IMR-90 (cell line): Measurements from ENCODE around the gene ASXL1. TPM values are rescaled to one million over a fixed set of nuclear protein-coding genes. Genes with fewer than 3 reads are reported as not detected.
A peak's percentile ranks its signal among the peaks of the same experiment; 100 is the strongest.

Source experiments
- ATAC-seq: fragments of 200-7000 bp; cut with Tn5 transposase; 2 replicates; pipeline ENCODE4 v1.9.1; 2020; ENCODE audit warnings: low read depth, mild to moderate bottlenecking, moderate library complexity
- BruUV-seq: library from RNA; stranded (reverse); fragments of 400-500 nt; replicated peaks from 2 replicates; lab custom pipeline; 2021; lab: Mats Ljungman, UMichigan
- CTCF ChIA-PET: fragments of 300-600 bp; formaldehyde crosslinking; extraction: SDS; loops from one replicate; lab custom pipeline; 2021; ENCODE audit warnings: antibody characterized with exemption; lab: Yijun Ruan, JAX
- POLR2A ChIA-PET: fragments of 300-600 bp; sonication (Branson Sonifier 250); formaldehyde crosslinking; loops from one replicate; lab custom pipeline; 2022; ENCODE audit warnings: antibody characterized with exemption; ENCODE audit not compliant: unreplicated experiment; lab: Charles Lee
- DNase-seq: peaks from one replicate; pipeline ENCODE4 v3.0.0; 2013
- H2AFZ ChIP-seq: replicated peaks from 2 replicates; pipeline ENCODE3; 2013; ENCODE audit warnings: low read length, mild to moderate bottlenecking; ENCODE audit not compliant: poor library complexity
- H2AK5ac ChIP-seq: 2 replicates; pipeline ENCODE4 v1.6.1; 2013; ENCODE audit warnings: low read depth, low read length, inconsistent platforms
- H2AK9ac ChIP-seq: replicated peaks from 2 replicates; pipeline ENCODE3; 2013; ENCODE audit warnings: mild to moderate bottlenecking, low read depth, low read length, moderate library complexity; ENCODE audit not compliant: poor library complexity
- H2BK120ac ChIP-seq: 2 replicates; pipeline ENCODE4 v1.6.1; 2013; ENCODE audit warnings: low read depth, low read length, inconsistent platforms
- H2BK15ac ChIP-seq: 3 replicates; pipeline ENCODE4 v1.6.1; 2013; ENCODE audit warnings: low read depth, low read length, inconsistent platforms
- H2BK20ac ChIP-seq: 2 replicates; pipeline ENCODE4 v1.6.1; 2013; ENCODE audit warnings: low read depth, mild to moderate bottlenecking, inconsistent platforms, low read length, moderate library complexity
- H2BK5ac ChIP-seq: 2 replicates; pipeline ENCODE4 v1.6.1; 2013; ENCODE audit warnings: mild to moderate bottlenecking, low read depth, low read length, inconsistent platforms; ENCODE audit not compliant: poor library complexity, severe bottlenecking
- H3K14ac ChIP-seq: replicated peaks from 2 replicates; pipeline ENCODE4 v1.6.1; 2013; ENCODE audit warnings: low read depth, low read length, inconsistent platforms
- H3K18ac ChIP-seq: 2 replicates; pipeline ENCODE4 v1.6.1; 2013; ENCODE audit warnings: low read depth, low read length, control low read depth
- H3K23ac ChIP-seq: 2 replicates; pipeline ENCODE4 v1.6.1; 2013; ENCODE audit warnings: low read depth, low read length, inconsistent platforms
- H3K27ac ChIP-seq: 2 replicates; pipeline ENCODE4 v1.5.1; 2013; ENCODE audit warnings: mild to moderate bottlenecking, control low read depth, low read length; ENCODE audit not compliant: insufficient read depth
- H3K27me3 ChIP-seq: 2 replicates; pipeline ENCODE4 v1.6.1; 2013; ENCODE audit warnings: low read length; ENCODE audit not compliant: control insufficient read depth, insufficient read depth
- H3K36me3 ChIP-seq: 2 replicates; pipeline ENCODE4 v1.6.1; 2013; ENCODE audit warnings: low read length, mixed read lengths; ENCODE audit not compliant: control insufficient read depth, insufficient read depth
- H3K4ac ChIP-seq: 2 replicates; pipeline ENCODE4 v1.6.1; 2013; ENCODE audit warnings: low read depth, low read length, inconsistent platforms
- H3K4me1 ChIP-seq: 2 replicates; pipeline ENCODE4 v1.6.1; 2013; ENCODE audit warnings: low read length, mixed read lengths; ENCODE audit not compliant: control insufficient read depth, insufficient read depth
- H3K4me2 ChIP-seq: 2 replicates; pipeline ENCODE4 v1.6.1; 2013; ENCODE audit warnings: low read depth, mild to moderate bottlenecking, control low read depth, low read length, moderate library complexity
- H3K4me3 ChIP-seq: 2 replicates; pipeline ENCODE4 v1.5.1; 2013; ENCODE audit warnings: low read depth, mild to moderate bottlenecking, control low read depth, low read length, moderate library complexity; ENCODE audit not compliant: insufficient read depth
- H3K56ac ChIP-seq: 2 replicates; pipeline ENCODE4 v1.6.1; 2013; ENCODE audit warnings: low read length, inconsistent platforms; ENCODE audit not compliant: insufficient read depth; ENCODE audit errors: extremely low read depth
- H3K79me1 ChIP-seq, 2 experiments: 2 replicates each; pipeline ENCODE4 v1.6.1; 2013; ENCODE audit warnings: low read length in 2 of 2, inconsistent platforms in 1 of 2, low read depth in 1 of 2
- H3K9ac ChIP-seq: 2 replicates; pipeline ENCODE4 v1.6.1; 2013; ENCODE audit warnings: low read depth, low read length, control low read depth
- H3K9me1 ChIP-seq: 2 replicates; pipeline ENCODE4 v1.6.1; 2013; ENCODE audit warnings: low read length, inconsistent platforms; ENCODE audit not compliant: insufficient read depth
- H3K9me3 ChIP-seq: 2 replicates; pipeline ENCODE4 v1.6.1; 2013; ENCODE audit warnings: low read length; ENCODE audit not compliant: control insufficient read depth, insufficient read depth
- H4K20me1 ChIP-seq: 2 replicates; pipeline ENCODE4 v1.6.1; 2013; ENCODE audit warnings: low read length, inconsistent platforms; ENCODE audit not compliant: insufficient read depth
- H4K5ac ChIP-seq: 2 replicates; pipeline ENCODE4 v1.6.1; 2013; ENCODE audit warnings: mild to moderate bottlenecking, low read depth, low read length, control low read depth
- H4K8ac ChIP-seq, 2 experiments: 2 replicates each; pipeline ENCODE4 v1.6.1; 2013; ENCODE audit warnings: low read depth in 2 of 2, low read length in 2 of 2, control low read depth in 1 of 2, inconsistent platforms in 1 of 2
- H4K91ac ChIP-seq: 2 replicates; pipeline ENCODE4 v1.6.1; 2013; ENCODE audit warnings: low read depth, low read length, inconsistent platforms; ENCODE audit not compliant: insufficient read depth
- BHLHE40 ChIP-seq: fragments of 150-350 bp; IDR thresholded peaks from 2 replicates; pipeline ENCODE4 v1.6.1; 2016; ENCODE audit warnings: mild to moderate bottlenecking, low read depth, low read length
- CHD1 ChIP-seq: IDR thresholded peaks from 2 replicates; pipeline ENCODE4 v1.6.1; 2012; ENCODE audit warnings: low read depth, low read length, improper control_type of control experiment
- CTCF ChIP-seq: conservative IDR thresholded peaks from 2 replicates; pipeline ENCODE4 v1.5.1; 2012; ENCODE audit warnings: mild to moderate bottlenecking, low read depth, low read length, improper control_type of control experiment
- ELK1 ChIP-seq: fragments of 150-350 bp; IDR thresholded peaks from 2 replicates; pipeline ENCODE4 v1.6.1; 2016; ENCODE audit warnings: low read depth, mild to moderate bottlenecking, low read length, moderate library complexity, borderline replicate concordance
- FOS ChIP-seq: fragments of 150-350 bp; IDR thresholded peaks from 2 replicates; pipeline ENCODE4 v1.6.1; 2016; ENCODE audit warnings: low read depth, low read length
- MAFK ChIP-seq: IDR thresholded peaks from 2 replicates; pipeline ENCODE4 v1.6.1; 2012; ENCODE audit warnings: low read depth, low read length, improper control_type of control experiment
- MAZ ChIP-seq: IDR thresholded peaks from 2 replicates; pipeline ENCODE4 v1.6.1; 2012; ENCODE audit warnings: low read depth, mild to moderate bottlenecking, low read length, improper control_type of control experiment, moderate library complexity, borderline replicate concordance
- MXI1 ChIP-seq: IDR thresholded peaks from 2 replicates; pipeline ENCODE4 v1.6.1; 2012; ENCODE audit warnings: low read depth, mild to moderate bottlenecking, low read length, moderate library complexity, borderline replicate concordance
- NFE2L2 ChIP-seq: fragments of 150-350 bp; IDR thresholded peaks from 2 replicates; pipeline ENCODE4 v1.6.1; 2016; ENCODE audit warnings: low read depth, mild to moderate bottlenecking, low read length
- RCOR1 ChIP-seq: IDR thresholded peaks from 2 replicates; pipeline ENCODE4 v1.6.1; 2012; ENCODE audit warnings: mild to moderate bottlenecking, low read length, improper control_type of control experiment; ENCODE audit not compliant: insufficient replicate concordance
- RFX5 ChIP-seq: IDR thresholded peaks from 2 replicates; pipeline ENCODE4 v1.8.0; 2012; ENCODE audit warnings: low read depth, mild to moderate bottlenecking, low read length, moderate library complexity
- SMC3 ChIP-seq: fragments of 150-350 bp; IDR thresholded peaks from 2 replicates; pipeline ENCODE4 v1.6.1; 2016; ENCODE audit warnings: low read depth, mild to moderate bottlenecking, antibody characterized with exemption, low read length, moderate library complexity
- WGBS, 2 experiments: methylation state at CpG; one replicate each; pipeline versions ENCODE4 v1.1.5 to v1.1.7; 2013; ENCODE audit warnings: missing lambda C conversion rate in 2 of 2; ENCODE audit not compliant: insufficient read length in 1 of 2; ENCODE audit errors: extremely low coverage in 2 of 2; 5-methylcytosine and 5-hydroxymethylcytosine counted together
- dilution Hi-C: fragments of 300-500 bp; cut with HindIII; formaldehyde crosslinking; loops from one replicate; pipeline ENCODE4 v1.14.3; 2018; ENCODE audit warnings: low sequenced_read_pairs; ENCODE audit not compliant: unreplicated experiment
- in situ Hi-C: fragments of 300-500 bp; cut with MboI; formaldehyde crosslinking; loops from 3 replicates; pipeline ENCODE4 v1.14.3; 2019; ENCODE audit warnings: low sequenced_read_pairs, inconsistent platforms, mixed read lengths
- intact Hi-C: fragments of 100-400 bp; cut with micrococcal nuclease; formaldehyde crosslinking; loops from 2 replicates; pipeline ENCODE4 v1.10.0; 2022
- polyA plus RNA-seq, 3 experiments: library from polyadenylated mRNA; depleted of rRNA; stranded (reverse); fragments of >200 nt; gene quantifications; 2 replicates each; pipeline ENCODE4 v1.2.3, GENCODE V29; 2012; ENCODE audit warnings: low replicate concordance in 1 of 3
- total RNA-seq: library from RNA; depleted of rRNA; stranded (reverse); fragments of >200 nt; gene quantifications from 2 replicates; pipeline ENCODE4 v1.2.3, GENCODE V29; 2012

ASXL1 gene
- total and polyA plus RNA-seq, 2 of the 4 experiments (the other 2 are of a cell fraction), result 29.9 to 37.1 TPM

GRCh38 chr20:32415494-32415893, 57.4 kb downstream of the ASXL1 start:
- no peak overlapping the region for H3K14ac ChIP-seq
- H4K20me1 ChIP-seq, result peaks cover 52% of the 10 kb centered on the region
- H4K8ac ChIP-seq, result no peak overlapping the region
- no peak overlapping the region for H2BK120ac ChIP-seq
- H3K9me3 ChIP-seq, result no peaks in the 10 kb centered on the region
- no peak overlapping the region for H3K9ac ChIP-seq
- 0 out of 2 replicates have a peak overlapping the region, but pooled peaks have one; percentile 4 for H3K23ac ChIP-seq
- no peak overlapping the region for H2AK5ac ChIP-seq
- H2AK9ac ChIP-seq, result no peak overlapping the region
- H3K27me3 ChIP-seq, result no peaks in the 10 kb centered on the region
- no peak overlapping the region for H2BK20ac ChIP-seq
- dilution Hi-C loops (no loop called here), intact Hi-C loops (no loop called here), in situ Hi-C loops (no loop called here)
- peaks cover 4% of the 10 kb centered on the region; the same call in 1 of the 2 replicates for H3K4me1 ChIP-seq
- peaks cover 26 to 69% of the 10 kb centered on the region in 2 experiments for H3K79me1 ChIP-seq
- no peaks in the 10 kb centered on the region for H3K36me3 ChIP-seq
- ATAC-seq (no peak), DNase-seq (no peak)
- H3K9me1 ChIP-seq, result peaks cover 8% of the 10 kb centered on the region
- H3K27ac ChIP-seq, result no peak overlapping the region
- 86% methylated on average over 2 of the region's 2 CpGs; no CpG with 5 or more reads in 1 of the 2 experiments for whole genome bisulfite sequencing, 2 experiments
- no peak overlapping the region for H2BK15ac ChIP-seq
- H4K5ac ChIP-seq, result no peak overlapping the region
- CTCF ChIA-PET, result interaction anchor here (0.6 kb wide), 1 partner anchor 40 kb away, joined by 6 read pairs; no protein-coding TSS in a partner anchor
- H3K4ac ChIP-seq, result no peak overlapping the region
- no peak overlapping the region for H2AFZ ChIP-seq
- H3K4me3 ChIP-seq, result no peak overlapping the region
- TF ChIP-seq CHD1, result no peak
- no peak for TF ChIP-seq ELK1
- no peak for TF ChIP-seq RCOR1
- no peak for TF ChIP-seq MAZ
- no peak for TF ChIP-seq SMC3
- no peak for TF ChIP-seq MXI1
- TF ChIP-seq NFE2L2, result no peak
- TF ChIP-seq BHLHE40, result no peak
- no peak for TF ChIP-seq CTCF
- TF ChIP-seq RFX5, result no peak
- no peak for TF ChIP-seq FOS
- TF ChIP-seq MAFK, result no peak; the same call in 1 of the 2 replicates
- no TSS peak for BruUV-seq
- no peak overlapping the region for H2BK5ac ChIP-seq
- H3K4me2 ChIP-seq, result no peak overlapping the region
- H4K91ac ChIP-seq, result no peak overlapping the region
- POLR2A ChIA-PET, result interaction anchor here (0.6 kb wide), 1 partner anchor 1180 kb away, joined by 5 read pairs; no protein-coding TSS in a partner anchor
- no peak overlapping the region for H3K18ac ChIP-seq
- no peak overlapping the region for H3K56ac ChIP-seq
